ENCODE results near the gene FAM117A.

GRCh38 chr17:49784636-49785035 is 20.7 kb upstream of the FAM117A start:
- TF ChIP-seq POLR2AphosphoS5 (IDR thresholded peaks at IDR 0.05; ENCODE audit: borderline replicate concordance, low read depth, low read length) (no peak), EZH2 (IDR thresholded peaks at IDR 0.05) (no peak), FOXP2 (optimal IDR thresholded peaks at IDR 0.05; ENCODE audit: control extremely low read depth, extremely low read length, insufficient read depth) (no peak)

All from SK-N-MC (cell line).